CD4-positive, alpha-beta T cell (primary cell): ENCODE data around the gene DDX54. TPM values are rescaled to one million over a fixed set of nuclear protein-coding genes. Genes with fewer than 3 reads are reported as not detected.

ENCODE experiments used
- ATAC-seq: fragments of 200-7000 bp; cut with Tn5 transposase; one replicate; pipeline ENCODE4 v1.10.0; 2022; ENCODE audit warnings: mild to moderate bottlenecking; ENCODE audit not compliant: poor library complexity
- CTCF ChIA-PET: fragments of 350-600 bp; sonication (Branson Sonifier 250); formaldehyde crosslinking; loops from one replicate; lab custom pipeline; 2021; ENCODE audit warnings: antibody characterized with exemption, inconsistent platforms; lab: Charles Lee
- POLR2A ChIA-PET: fragments of 350-600 bp; sonication (Branson Sonifier 250); formaldehyde crosslinking; loops from one replicate; lab custom pipeline; 2021; ENCODE audit warnings: antibody characterized with exemption, inconsistent platforms; lab: Charles Lee
- DNase-seq, 14 experiments: peaks; one replicate each; pipeline ENCODE4 v3.0.0-alpha.2; 2013 to 2020; ENCODE audit warnings: mixed read lengths in 2 of 14
- H3K27ac ChIP-seq, 2 donors: one replicate each; pipeline versions ENCODE4 v1.5.1 to v1.7.0; 2013; ENCODE audit warnings: low read length in 2 of 2, low read depth in 1 of 2, mild to moderate bottlenecking in 1 of 2
- H3K27me3 ChIP-seq, 2 experiments: 1 replicate in 1 of 2; 2 replicates in 1 of 2; pipeline versions ENCODE4 v1.6.1 to v1.7.0; 2013; ENCODE audit warnings: low read length in 2 of 2, control low read depth in 1 of 2, mild to moderate bottlenecking in 1 of 2, moderate library complexity in 1 of 2; ENCODE audit not compliant: insufficient read depth in 2 of 2, control insufficient read depth in 1 of 2
- H3K36me3 ChIP-seq: one replicate; pipeline ENCODE4 v1.6.1; 2013; ENCODE audit warnings: low read length, control low read depth; ENCODE audit not compliant: insufficient read depth
- H3K4me1 ChIP-seq: one replicate; pipeline ENCODE4 v1.6.1; 2013; ENCODE audit warnings: low read length, control low read depth; ENCODE audit not compliant: insufficient read depth
- H3K4me3 ChIP-seq: one replicate; pipeline ENCODE4 v1.5.1; 2013; ENCODE audit warnings: mild to moderate bottlenecking, low read length, moderate library complexity
- H3K9me3 ChIP-seq, 2 experiments: 1 replicate in 1 of 2; 2 replicates in 1 of 2; pipeline versions ENCODE4 v1.6.1 to v1.7.0; 2013; ENCODE audit warnings: low read length in 2 of 2, mild to moderate bottlenecking in 2 of 2, control low read depth in 1 of 2, moderate library complexity in 1 of 2; ENCODE audit not compliant: control insufficient read depth in 1 of 2, insufficient read depth in 1 of 2
- H3K27ac Mint-ChIP-seq: one replicate; pipeline ENCODE4 v1.8.0; 2020; ENCODE audit warnings: mixed read lengths
- H3K27me3 Mint-ChIP-seq: one replicate; pipeline ENCODE4 v1.8.0; 2021; ENCODE audit warnings: mixed read lengths
- H3K36me3 Mint-ChIP-seq: one replicate; pipeline ENCODE4 v1.8.0; 2021; ENCODE audit warnings: low read depth, mixed read lengths
- H3K4me1 Mint-ChIP-seq: one replicate; pipeline ENCODE4 v1.8.0; 2021; ENCODE audit warnings: low read depth, mixed read lengths
- H3K4me3 Mint-ChIP-seq: one replicate; pipeline ENCODE4 v1.8.0; 2020; ENCODE audit warnings: mild to moderate bottlenecking, mixed read lengths
- H3K9me3 Mint-ChIP-seq: one replicate; pipeline ENCODE4 v1.8.0; 2020; ENCODE audit warnings: mixed read lengths
- intact Hi-C, 2 experiments: fragments of 100-400 bp; cut with DNase I in 1 of 2; cut with micrococcal nuclease in 1 of 2; formaldehyde crosslinking; loops; one replicate each; pipeline versions ENCODE4 v1.15.1 to v1.9.0; 2023 to 2025; cut with DNase I, micrococcal nuclease
- total RNA-seq, 174 experiments: library from RNA in 2 of 174; stranded (reverse) in 2 of 174; gene quantifications; one replicate each; pipeline ENCODE4 v1.2.3 and lab custom pipeline; 2021 to 2026
- TF ChIP-seq, protein P1 (sequence below): fragments of 200-600 bp; IDR thresholded peaks from one replicate; pipeline ENCODE4 v1.8.0; 2022; ENCODE audit warnings: antibody characterized with exemption, mild to moderate bottlenecking

Gene DDX54
- total RNA-seq, 2 experiments from 2014 or later: 56.8 to 61.1 TPM

DNA sequence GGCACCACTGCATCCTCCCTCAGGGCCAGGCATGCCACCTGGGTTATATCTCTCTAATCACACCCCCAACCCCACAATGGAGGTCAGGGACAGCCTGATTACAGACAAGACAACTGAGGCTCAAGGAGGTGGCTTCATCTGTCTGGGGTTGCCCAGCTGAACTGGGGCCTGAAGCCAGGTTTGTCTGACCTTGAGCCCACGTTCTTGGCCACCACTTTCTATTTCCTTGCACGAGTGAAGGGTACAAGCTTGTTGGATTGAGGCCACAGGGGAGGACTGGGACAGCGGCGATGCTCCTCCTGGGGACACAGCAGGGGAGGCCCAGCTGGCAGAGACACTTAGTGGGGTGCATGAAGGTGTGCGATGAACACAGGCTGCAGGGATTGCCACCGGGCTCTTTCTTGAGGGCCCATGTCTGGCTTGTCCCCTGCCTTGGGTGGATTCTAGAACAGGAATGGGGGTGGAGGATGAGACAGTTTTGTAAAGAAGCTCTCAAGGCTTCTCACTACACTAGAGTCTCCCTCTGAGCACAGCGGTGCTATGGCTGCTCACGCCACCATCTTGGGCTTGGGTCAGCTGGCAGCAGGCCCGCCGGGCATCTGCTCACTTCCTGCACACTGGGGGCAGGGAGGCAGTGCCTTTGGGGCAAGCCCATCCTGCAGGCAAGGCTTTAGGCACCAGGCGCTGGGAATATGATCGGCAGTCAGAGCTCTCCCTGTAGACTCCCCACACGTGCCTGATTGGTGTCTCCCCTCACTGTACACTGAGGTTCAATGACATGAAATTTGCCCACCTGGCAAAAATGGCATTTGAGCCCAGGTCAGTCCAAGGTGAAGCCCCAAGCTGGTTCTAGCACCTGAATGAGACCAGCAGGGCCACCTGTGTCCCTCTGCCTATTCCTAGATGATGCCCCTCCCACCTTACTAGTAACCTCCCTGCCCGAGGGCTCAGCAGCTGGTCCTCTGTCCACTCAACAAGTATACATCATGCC is 16.2 kb upstream of the DDX54 start:
- Histone ChIP-seq H3K36me3 (no peaks in the 10 kb centered on the region), H3K4me1 (peaks cover 6% of the 10 kb centered on the region), H3K9me3 (peaks cover 0 to 4% of the 10 kb centered on the region in 2 experiments), H3K27me3 (no peaks in the 10 kb centered on the region), H3K4me3 (no peak overlapping the region), H3K27ac (no peak overlapping the region)
- DNase-seq (no peak), ATAC-seq (no peak)
- H3K4me3 Mint-ChIP-seq: no peak overlapping the region
- no peaks in the 10 kb centered on the region for H3K36me3 Mint-ChIP-seq
- no peaks in the 10 kb centered on the region for H3K9me3 Mint-ChIP-seq
- TF ChIP-seq, protein P1, sequence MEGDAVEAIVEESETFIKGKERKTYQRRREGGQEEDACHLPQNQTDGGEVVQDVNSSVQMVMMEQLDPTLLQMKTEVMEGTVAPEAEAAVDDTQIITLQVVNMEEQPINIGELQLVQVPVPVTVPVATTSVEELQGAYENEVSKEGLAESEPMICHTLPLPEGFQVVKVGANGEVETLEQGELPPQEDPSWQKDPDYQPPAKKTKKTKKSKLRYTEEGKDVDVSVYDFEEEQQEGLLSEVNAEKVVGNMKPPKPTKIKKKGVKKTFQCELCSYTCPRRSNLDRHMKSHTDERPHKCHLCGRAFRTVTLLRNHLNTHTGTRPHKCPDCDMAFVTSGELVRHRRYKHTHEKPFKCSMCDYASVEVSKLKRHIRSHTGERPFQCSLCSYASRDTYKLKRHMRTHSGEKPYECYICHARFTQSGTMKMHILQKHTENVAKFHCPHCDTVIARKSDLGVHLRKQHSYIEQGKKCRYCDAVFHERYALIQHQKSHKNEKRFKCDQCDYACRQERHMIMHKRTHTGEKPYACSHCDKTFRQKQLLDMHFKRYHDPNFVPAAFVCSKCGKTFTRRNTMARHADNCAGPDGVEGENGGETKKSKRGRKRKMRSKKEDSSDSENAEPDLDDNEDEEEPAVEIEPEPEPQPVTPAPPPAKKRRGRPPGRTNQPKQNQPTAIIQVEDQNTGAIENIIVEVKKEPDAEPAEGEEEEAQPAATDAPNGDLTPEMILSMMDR: no peak
- no peak overlapping the region for H3K27ac Mint-ChIP-seq
- intact Hi-C loops: no loop called here
- ChIA-PET CTCF (no interaction called here), POLR2A (interaction anchor here (0.6 kb wide), 1 partner anchor 16 kb away, joined by 3 read pairs; the partner anchor contains the start of gene DDX54)
- no peaks in the 10 kb centered on the region for H3K4me1 Mint-ChIP-seq
- H3K27me3 Mint-ChIP-seq: no peaks in the 10 kb centered on the region

DNA sequence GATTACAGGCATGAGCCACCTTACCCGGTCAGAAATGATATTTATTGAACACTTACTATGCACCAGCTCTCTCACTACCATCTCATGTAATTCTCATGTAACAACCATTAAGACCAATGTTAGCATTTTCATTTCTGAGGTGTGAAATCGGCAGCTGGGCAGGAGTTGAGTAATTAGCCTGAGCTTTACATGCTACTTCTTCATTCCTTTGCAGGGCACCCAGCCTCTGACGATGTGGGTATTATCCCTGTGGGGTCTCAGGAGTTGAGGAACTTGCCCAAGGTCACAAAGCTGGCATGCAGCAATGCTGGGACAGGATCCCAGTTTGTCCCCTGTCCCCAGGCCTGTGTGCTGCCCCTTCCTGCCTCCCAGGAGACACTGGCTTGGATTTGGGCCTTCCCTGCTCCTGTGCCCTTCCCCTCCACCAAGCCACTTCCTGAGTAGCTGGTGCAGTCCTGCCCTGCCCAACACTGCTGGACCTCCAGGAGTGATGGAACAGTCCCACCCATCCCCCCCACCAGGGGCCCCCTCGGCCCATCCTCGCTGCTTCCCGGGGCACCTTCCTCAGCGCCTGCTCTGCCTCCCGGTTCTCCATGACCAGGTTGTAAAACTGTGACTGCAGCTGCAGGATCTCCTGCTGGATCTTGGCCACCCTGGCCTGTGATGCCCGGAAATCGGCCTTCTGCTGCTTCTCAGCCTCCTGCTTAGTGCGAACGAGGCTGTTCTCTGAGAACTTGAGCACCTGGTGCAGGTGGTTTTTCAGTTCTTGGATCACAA is 14.9 kb upstream of the DDX54 start:
- POLR2A ChIA-PET: interaction anchor here (1.2 kb wide), 1 partner anchor 15 kb away, joined by 3 read pairs; the partner anchor contains the start of gene DDX54

DNA sequence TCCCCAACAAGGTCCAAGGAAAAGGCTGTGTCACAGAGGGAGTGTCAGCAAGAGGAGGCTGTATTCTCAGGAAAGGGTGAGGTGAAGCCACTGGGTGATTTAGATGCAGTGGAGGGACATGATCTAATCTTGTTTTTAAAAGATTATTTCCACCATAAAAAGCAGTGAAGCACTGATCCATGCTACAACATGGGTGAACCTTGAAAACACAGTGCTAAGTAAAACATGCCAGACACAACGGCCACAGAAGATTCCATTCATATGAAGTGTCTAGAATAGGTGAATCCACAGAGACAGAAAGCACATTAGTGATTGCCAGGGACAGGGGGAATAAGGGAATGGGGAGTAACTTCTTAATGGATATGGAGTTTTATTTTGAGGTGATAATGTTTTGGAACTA is 13.0 kb upstream of the DDX54 start:
- Mint-ChIP-seq H3K4me3 (no peak overlapping the region), H3K9me3 (no peaks in the 10 kb centered on the region), H3K36me3 (peaks cover 6% of the 10 kb centered on the region), H3K27me3 (no peaks in the 10 kb centered on the region), H3K27ac (no peak overlapping the region), H3K4me1 (no peaks in the 10 kb centered on the region)
- Histone ChIP-seq H3K4me3 (no peak overlapping the region), H3K9me3 (peaks cover 0 to 4% of the 10 kb centered on the region in 2 experiments), H3K27ac (no peak overlapping the region), H3K4me1 (peaks cover 6% of the 10 kb centered on the region), H3K27me3 (no peaks in the 10 kb centered on the region), H3K36me3 (no peaks in the 10 kb centered on the region)
- ChIA-PET CTCF (no interaction called here), POLR2A (no interaction called here)
- ATAC-seq (no peak), DNase-seq (no peak)
- intact Hi-C loops: loop anchor here (5.0 to 10.0 kb wide), 4 partner anchors 34 to 714 kb away; partner anchors contain the start of gene SDSL (in 1 of the 2)
- TF ChIP-seq, protein P1: no peak

More for the DNA sequence above, 14.9 kb upstream of the DDX54 start:
- peaks cover 0 to 4% of the 10 kb centered on the region in 2 experiments for H3K9me3 ChIP-seq
- intact Hi-C loops: no loop called here
- CTCF ChIA-PET: no interaction called here
- ATAC-seq: no peak
- Mint-ChIP-seq H3K4me3 (no peak overlapping the region), H3K27ac (no peak overlapping the region), H3K27me3 (no peaks in the 10 kb centered on the region), H3K36me3 (no peaks in the 10 kb centered on the region), H3K9me3 (no peaks in the 10 kb centered on the region), H3K4me1 (no peaks in the 10 kb centered on the region)
- no peak for DNase-seq
- H3K27ac ChIP-seq: no peak overlapping the region
- TF ChIP-seq, protein P1: no peak
- no peaks in the 10 kb centered on the region for H3K36me3 ChIP-seq
- H3K4me3 ChIP-seq: no peak overlapping the region
- peaks cover 6% of the 10 kb centered on the region for H3K4me1 ChIP-seq
- H3K27me3 ChIP-seq: no peaks in the 10 kb centered on the region
